VCaP (cell line): ENCODE data around the gene SH3BGR.

Experiments used
- H3K27ac ChIP-seq: fragments of 450-650 bp; 2 replicates; pipeline ENCODE4 v1.5.1; 2017
- CTCF ChIP-seq: fragments of 450-650 bp; conservative IDR thresholded peaks from 2 replicates; pipeline ENCODE4 v1.5.1; 2017; ENCODE audit warnings: mild to moderate bottlenecking, moderate library complexity

SH3BGR gene

GRCh38 chr21:39499156-39499555 lies 47.4 kb downstream of the SH3BGR start:
- H3K27ac ChIP-seq, result no peak overlapping the region
- TF ChIP-seq CTCF, result no peak

- no peak overlapping the region for H3K27ac ChIP-seq
Observed at GRCh38 chr21:39502631-39503030, 50.9 kb downstream of the SH3BGR start.

GRCh38 chr21:39503123-39503762 lies 51.5 kb downstream of the SH3BGR start:
- TF ChIP-seq CTCF, result no peak
- no peak overlapping the region for H3K27ac ChIP-seq

More at GRCh38 chr21:39502631-39503030, 50.9 kb downstream of the SH3BGR start:
- no peak for TF ChIP-seq CTCF

- no peak overlapping the region for H3K27ac ChIP-seq
- TF ChIP-seq CTCF, result no peak
Observed at GRCh38 chr21:39504230-39504629, 52.5 kb downstream of the SH3BGR start.

- no peak overlapping the region for H3K27ac ChIP-seq
- no peak for TF ChIP-seq CTCF
Observed at GRCh38 chr21:39510240-39510639, 58.5 kb downstream of the SH3BGR start.

GRCh38 chr21:39511102-39511501 lies 59.3 kb downstream of the SH3BGR start:
- TF ChIP-seq CTCF, result no peak
- no peak overlapping the region for H3K27ac ChIP-seq

GRCh38 chr21:39513735-39514134 lies 62.0 kb downstream of the SH3BGR start:
- no peak for TF ChIP-seq CTCF
- no peak overlapping the region for H3K27ac ChIP-seq
